ENCODE results near the gene CGGBP1.
A peak's percentile ranks its signal among the peaks of the same experiment; 100 is the strongest.

Gene CGGBP1, protein sequence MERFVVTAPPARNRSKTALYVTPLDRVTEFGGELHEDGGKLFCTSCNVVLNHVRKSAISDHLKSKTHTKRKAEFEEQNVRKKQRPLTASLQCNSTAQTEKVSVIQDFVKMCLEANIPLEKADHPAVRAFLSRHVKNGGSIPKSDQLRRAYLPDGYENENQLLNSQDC

DNA sequence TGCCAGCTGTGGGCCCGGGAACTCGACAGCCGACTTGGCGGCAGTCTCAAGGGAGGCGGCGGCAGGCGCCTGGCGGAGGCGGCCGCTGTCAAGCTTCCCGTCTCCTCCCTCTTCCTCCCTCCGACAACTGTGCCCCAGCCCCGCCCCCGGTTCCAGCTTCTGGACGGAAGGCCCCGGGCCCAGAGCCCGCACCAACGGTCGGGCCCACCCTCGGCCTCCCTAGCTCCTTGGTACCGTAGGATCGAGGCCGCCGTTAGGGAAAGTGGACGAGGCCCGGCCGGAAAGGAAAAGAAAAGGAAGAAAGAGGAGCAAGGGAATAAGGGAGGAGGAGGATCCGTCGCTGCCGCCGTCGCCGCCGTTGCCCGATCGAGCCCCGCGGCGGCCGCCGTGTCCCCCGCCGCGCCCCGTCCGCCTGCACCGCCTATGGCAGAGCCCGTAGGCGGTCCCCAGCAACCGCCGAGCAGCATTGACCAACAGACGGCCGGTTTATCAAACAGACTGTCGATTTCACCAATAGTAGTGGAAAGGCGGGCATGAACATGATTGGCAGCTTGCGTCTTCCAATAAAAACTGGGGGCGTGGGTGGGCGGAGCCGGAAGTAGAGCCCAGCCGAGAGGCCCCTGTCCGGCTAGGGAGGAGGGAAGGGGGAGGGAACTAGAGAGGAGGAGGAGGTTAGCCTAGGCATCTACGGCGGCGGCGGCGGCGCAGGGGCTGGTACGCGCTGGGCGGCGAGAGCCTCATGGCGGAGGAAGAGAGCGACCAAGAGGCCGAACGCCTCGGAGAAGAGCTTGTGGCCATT lies at the start of gene CGGBP1, which contains the start of gene ZNF654:
Gene CGGBP1, minus strand, starts transcription at position 425 of the 799 bp plus-strand sequence. CDS start 3,029 bp downstream, outside the sequence.
Gene ZNF654, plus strand, starts transcription at position 675 of the 799 bp plus-strand sequence. Its CDS starts 65 bp downstream, at position 740.
- DNase-seq (ENCODE audit: low spot score): peak; percentile 98

DNA sequence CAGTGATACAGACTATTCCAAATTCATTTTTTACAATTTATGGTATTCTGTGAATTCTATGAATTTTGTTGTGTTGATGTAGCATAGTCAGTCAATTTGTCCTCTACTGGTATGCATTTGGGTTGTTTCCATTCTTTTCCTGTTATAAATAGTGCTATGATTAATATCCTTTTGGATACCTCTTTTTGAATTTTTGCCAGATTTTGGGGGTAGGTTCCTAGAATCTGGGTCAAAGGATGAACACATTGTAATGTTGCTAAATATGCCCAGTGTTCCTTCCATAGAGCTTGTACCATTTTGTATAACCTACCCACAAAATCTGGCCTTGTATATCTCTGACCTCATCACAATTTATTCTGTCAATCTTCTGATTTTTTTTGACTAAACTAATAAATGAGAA lies 46.5 kb upstream of the CGGBP1 start:
- no peak for DNase-seq (ENCODE audit: low spot score)

DNA sequence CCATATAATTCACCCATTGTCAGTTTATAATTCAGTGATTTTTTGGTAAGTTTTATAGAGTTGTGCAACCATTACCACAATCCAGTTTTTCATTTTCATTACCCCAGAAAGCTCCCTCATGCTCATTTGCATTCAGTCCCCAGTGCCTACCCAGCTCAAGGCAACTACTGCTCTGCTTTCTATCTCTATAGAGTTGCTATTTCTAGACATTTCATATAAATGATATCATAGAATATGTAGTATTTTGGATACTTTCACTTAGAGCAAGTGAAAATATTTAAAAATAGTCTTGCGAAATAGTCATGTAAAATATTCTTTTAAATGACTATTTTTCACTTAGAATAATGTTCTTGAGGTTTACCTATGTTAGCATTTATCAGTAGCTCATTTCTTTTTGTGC lies 42.3 kb upstream of the CGGBP1 start:
- DNase-seq (ENCODE audit: low spot score): no peak

DNA sequence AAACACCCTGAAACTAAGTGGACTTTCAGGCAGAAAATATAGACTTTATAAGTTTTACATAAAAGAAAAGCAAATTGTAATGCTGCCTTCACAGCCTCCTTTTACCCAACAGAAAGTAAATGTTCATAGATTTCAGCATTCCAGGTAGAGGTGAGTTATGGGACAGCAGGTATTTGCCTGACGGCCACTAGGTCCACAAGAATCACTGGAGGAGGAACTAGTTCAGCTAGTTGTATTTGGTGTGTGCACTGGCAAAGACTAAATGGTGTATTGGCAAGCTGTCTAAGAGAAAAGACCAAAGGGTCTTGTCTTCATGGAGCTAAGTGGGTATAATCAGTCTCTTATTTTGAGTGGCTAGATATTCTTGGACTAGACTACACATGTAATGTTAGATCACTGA lies 34.5 kb upstream of the CGGBP1 start:
- DNase-seq (ENCODE audit: low spot score): no peak

DNA sequence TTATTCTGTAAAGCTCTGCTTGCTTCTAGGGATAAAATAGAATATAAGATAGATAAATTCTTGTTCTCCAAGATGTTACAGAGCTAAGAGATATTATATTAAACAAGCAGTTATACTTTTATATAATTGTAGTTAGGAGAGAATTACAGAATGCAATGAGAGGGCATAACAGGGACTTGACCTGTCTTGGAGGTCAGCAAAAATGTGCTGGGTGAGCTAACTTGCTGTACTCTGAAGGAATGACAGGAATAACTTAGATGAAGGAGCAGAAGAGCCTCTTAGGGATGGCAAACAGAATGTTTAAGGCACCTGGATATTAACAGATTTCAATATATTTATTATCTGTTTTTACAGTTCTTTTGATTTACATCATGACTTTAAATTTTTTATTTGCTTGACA lies 33.5 kb upstream of the CGGBP1 start:
- no peak for DNase-seq (ENCODE audit: low spot score)

DNA sequence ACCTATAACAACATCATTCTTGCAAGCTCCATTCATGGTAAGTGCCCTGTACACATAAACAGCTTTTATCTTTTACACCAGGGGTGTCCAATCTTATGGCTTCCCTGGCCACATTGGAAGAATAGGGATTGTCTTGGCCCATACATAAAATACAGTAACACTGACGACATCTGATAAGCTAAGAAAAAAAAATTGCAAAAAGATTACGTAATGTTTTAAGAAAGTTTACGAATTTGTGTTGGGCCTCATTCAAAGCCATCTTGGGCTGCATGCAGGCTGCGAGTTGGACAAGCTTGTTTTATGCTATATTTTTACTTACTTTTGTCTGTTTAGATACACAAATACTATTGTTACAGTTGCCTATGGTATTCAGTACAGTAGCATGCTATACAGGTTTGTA lies 31.9 kb upstream of the CGGBP1 start:
- no peak for DNase-seq (ENCODE audit: low spot score)

DNA sequence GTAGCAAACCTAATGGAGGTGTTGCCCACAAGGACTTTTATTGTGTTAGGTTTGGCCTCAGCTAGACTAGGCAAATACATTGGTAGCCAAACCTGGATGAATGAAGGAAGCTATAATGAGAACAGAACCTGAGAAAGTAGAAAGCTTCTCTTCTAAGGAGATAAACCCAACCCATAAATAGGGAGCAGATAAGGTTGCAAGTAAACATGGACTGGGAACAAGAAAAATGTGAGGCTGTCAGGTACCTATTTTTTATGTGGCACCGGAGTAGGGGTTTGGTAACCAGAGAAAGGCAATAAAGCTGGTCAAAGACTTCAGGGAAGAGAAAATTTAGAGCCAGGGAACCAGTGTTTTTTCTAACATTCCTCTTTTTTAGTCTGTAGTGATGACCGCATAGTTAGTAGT lies 25.3 kb upstream of the CGGBP1 start:
- no peak for DNase-seq (ENCODE audit: low spot score)

DNA sequence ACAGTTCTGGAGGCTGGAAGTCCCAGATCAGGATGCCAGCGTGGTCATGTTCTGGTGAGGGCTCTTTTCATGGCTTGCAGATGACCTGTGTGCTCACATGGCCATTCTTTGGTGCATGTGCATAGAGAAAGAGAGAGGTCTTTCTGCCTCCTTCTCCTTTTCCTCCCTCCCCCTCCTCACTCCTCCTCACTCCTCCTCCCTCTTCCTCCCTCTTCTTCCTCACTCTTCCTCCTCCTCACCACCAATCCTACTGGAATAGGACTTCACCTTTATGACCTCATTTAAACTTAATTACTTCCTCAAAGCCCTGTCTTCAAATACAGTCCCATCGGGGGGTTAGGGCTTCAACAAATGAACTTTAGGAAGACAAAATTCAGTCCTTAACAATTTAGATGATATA lies 24.0 kb upstream of the CGGBP1 start:
- no peak for DNase-seq (ENCODE audit: low spot score)

DNA sequence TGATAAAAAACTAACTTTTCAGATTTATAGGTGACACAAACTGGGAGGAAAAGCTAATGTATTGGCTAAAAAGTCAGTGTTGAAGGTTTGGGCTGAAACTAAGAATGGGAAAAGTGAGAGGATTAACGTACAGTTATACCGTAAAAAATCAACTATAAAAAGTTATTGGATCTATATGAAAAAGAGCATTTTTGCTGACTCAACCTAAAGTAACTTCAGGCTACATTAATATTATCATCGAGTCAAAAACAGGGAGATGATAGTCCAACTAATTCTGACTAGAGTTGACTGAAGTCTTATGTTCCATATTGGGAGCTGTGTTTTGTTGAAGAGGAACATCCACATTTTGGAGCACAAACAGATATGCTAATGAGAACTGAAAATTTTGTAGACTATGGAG lies 20.1 kb upstream of the CGGBP1 start:
- DNase-seq (ENCODE audit: low spot score): no peak

DNA sequence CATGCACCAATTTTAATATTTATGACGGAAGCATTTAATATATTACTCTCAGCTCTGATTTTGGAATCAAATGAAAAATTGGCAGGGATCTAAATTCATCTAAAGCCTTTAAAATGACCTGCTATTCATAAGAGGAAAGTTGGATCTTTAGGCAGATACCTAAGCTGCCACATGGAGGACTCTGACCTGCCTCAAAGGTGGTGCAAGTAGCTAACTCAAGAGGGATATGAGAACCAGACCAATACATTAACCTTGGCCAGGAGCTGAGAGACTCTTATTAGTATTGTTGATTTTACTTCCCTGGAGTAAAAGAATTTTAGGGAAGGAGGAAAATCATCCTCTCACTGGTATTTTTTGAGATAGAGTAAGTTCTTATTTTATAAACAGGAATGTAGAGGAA lies 17.9 kb upstream of the CGGBP1 start:
- no peak for DNase-seq (ENCODE audit: low spot score)

DNA sequence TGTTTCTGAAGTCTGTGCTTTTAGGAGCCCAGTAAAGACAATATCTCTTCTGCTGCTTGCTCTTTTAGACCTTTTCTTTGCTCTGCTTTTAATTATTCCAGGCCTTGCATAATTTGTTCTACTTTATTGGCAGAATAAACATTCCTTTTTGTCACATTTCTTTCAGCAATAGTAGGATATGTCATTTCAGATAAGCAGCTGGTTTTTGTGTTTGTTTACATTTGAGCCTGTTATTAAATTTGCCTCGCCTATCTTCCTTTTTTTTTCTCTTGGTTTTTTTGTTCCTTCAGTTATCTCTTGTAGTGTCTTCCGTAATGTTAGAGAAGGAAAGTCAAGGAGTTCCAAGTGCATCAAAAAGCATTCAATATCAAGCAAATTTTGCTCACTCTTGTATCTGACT lies 16.7 kb upstream of the CGGBP1 start:
- DNase-seq (ENCODE audit: low spot score): no peak

DNA sequence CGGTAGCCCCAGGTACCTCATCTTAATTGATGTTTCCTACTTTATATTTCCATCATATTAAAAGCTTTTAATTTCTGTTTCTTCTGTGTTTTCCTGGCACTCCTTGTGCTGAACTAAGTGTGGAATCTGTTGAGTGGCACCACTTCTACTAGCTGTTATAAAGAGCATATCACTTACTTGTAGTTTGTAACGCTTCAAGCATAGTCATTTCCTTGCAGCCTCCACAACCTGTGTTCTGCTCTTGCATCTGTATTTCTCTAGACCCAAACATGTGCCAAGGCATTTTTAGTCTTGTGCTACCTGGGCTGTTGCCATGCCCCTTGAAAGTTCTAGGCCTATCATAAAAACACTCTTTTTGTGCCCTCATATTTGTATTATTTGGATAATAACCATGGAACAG lies 16.3 kb upstream of the CGGBP1 start:
- no peak for DNase-seq (ENCODE audit: low spot score)

DNA sequence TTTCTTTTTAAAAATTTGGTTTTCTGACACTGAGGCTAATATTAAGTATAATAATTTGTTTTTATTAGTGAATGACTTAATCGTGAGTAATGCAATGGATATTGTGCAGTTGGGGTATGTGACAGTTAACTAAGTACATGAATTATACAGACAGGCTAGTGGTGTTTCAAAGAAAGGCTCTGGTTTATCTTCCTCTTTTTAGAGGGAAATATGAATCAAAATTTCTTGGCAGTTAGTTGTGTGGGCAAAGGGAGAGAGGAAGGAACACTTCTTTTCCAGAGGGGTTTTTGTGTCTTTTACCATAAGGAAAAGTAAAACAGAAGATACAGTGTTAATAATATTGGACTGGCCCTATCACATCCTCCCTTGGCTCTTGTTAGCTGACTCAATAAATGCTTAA lies 2.9 kb upstream of the CGGBP1 start:
- DNase-seq (ENCODE audit: low spot score): no peak

DNA sequence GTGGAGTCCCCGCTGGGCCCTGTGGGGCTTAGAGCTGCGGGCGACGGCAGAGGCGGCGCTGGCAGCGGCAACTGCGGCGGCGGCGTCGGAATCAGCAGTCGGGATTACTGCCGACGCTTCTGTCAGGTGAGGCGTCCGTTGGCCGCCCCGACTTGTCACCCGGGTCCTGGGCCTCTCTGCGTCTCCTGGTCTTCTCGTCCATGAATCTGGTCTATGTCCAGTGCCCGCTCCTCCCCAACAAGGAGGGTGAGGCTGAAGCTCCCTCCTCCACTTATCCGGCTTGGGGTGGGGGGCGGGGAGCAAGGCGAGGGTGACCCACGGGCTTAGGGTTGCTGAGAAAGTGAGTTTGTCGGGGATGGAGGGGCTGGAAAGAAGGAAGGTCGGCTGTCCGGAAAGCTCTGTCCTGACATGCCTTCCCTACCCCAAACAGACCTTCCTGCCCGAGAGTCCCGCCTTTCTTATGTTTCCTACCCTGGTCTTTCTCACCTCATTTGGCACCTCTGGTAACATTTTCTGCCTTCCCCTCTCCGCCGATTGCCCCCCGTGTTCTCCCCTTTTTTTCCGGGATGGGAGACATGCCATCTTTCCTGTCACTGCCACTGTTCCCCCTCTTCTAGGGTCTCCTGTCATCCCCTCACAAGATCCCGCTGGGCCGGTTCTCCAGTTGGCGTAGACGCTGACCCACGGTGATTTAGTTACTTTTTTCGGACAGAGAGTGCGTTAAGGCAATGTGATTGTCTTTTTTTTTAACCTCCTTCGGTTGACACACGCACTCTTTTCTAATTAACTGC lies 770 bp upstream of the CGGBP1 start:
- DNase-seq (ENCODE audit: low spot score): no peak

DNA sequence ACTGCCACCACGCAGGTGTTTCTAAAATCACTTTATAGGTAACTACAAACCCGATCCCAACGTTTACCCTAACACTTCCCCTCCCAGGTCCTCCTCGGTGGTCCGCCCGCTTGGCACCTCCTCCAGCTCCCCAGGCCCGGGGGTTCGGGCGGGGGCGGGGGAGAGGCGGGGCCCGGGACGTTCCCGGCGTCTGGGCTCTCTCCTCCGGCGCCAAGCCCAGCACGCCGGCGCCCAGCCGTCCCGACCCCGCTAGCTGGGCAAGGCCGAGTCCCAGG lies 562 bp downstream of the CGGBP1 start:
- DNase-seq (ENCODE audit: low spot score): no peak

DNA sequence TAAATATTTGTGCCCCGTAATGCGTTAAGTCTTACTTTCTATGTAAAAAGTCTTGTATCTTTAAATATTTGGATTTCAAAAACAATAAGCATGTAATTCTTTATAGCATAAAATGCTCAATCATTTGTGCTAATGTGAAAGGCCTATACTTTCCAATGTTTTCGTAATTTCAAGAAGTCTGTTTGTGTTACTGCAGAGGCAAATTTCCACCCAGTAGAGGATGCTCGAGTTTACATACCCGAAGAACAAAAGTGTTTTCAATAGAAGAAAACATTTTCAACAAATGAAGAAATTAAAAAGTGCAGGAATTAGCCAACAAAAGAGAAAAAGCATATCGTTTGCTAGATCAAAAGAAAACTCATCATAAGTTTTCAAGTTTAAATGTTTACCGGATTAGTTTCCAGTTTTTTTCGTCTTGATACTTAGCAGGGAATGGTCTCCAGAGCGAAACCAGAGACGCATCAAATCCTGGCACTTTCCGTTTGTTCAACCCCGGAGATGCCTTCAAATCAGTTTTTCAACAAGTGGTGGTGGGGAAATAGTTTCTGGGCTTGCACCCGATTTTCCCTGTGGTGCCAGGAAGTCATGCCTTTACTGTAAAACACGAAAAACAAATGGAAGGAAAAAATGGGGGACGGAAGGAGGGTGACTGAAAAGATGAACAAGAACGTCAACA lies 1.0 kb downstream of the CGGBP1 start:
- no peak for DNase-seq (ENCODE audit: low spot score)

DNA sequence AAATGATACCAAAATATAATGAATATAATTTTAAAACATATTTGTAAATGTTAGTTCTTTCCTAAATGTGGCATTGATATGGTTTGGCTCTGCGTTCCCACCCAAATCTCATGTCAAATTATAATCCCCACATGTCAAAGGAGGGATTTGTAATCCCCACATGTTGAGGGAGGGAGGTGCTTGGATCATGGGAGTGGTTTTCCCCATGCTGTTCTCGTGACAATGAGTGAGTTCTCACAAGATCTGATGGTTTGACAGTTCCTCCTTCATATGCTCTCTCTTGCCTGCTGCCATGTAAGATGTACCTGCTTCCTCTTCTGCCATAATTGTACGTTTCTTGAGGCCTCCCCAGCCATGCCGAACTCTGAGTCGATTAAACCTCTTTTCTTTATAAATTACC lies 12.0 kb downstream of the CGGBP1 start:
- no peak for DNase-seq (ENCODE audit: low spot score)

DNA sequence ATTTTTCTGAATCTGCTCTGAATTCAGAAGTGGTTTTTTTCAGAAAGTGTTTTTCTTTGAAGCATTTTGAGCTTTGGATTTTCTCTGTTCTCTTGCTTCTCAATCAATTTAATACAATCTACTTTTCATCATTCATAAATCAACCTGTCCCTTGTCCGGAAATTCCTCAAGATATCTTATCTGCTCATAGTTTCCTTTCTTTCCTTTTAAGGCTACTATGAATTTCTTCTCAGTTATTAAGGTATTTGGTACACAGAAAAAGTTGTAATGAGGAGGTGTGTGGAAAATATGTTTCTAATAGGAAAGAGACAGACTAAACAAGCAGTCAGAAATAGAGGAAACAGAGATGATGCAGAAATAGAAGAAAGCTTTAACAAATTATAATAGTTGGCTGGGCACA lies 14.4 kb downstream of the CGGBP1 start:
- no peak for DNase-seq (ENCODE audit: low spot score)

DNA sequence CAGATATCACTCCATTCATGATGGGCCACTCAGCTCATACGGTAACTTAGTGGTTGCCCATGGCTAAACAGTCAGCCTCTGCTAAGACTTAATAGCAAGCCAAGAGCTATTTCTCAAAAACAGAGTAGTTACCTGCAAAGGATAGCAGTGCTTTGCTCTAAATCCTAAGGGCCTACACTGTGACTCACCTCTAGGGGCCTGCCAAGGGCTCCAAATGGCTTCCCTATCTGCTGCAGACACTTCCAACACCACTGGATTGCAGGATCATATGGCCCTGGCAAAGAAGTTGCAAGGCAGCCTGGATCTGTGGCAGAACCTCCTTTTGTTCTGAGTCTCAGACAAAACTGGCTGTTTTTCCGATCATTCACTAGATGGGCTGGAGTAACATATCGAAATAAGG lies 17.8 kb downstream of the CGGBP1 start:
- no peak for DNase-seq (ENCODE audit: low spot score)

DNA sequence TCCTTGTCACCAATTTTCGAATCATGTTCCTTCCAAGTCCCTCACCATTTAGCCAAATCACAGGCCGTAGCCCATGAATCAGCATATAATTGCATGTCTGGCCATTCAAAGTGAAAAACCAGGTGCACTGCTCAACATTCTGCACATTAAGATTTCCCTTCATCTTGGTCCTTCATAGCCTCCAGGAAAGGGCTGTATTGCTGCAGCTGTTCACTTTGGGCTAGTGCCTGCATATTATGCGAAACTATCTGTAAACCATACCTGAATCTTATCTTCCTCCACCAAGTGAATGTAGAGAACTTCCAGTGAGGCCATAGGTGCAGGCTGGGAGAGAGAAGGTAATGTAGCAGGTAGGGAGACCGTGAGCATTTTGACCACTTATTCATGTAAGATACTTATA lies 18.3 kb downstream of the CGGBP1 start:
- DNase-seq (ENCODE audit: low spot score): no peak

DNA sequence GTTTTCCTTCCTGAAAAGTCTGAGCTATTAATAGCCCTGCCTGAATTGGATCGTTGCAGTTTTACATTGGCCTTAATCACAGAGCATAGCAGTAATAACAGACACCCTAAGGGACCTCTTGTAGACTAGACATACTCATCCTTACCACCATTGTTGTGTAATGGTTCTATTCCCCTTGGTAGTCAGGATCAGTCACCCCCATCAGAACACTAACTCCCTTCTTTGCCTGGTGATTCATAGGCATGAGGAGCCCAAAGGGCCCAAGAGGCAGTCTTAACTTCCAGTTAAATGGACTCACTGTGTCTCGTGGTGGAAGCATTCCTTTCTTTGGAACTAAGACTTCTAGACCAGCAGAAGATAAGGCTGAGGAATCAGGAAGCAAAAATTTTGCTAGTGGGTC lies 20.2 kb downstream of the CGGBP1 start:
- no peak for DNase-seq (ENCODE audit: low spot score)

DNA sequence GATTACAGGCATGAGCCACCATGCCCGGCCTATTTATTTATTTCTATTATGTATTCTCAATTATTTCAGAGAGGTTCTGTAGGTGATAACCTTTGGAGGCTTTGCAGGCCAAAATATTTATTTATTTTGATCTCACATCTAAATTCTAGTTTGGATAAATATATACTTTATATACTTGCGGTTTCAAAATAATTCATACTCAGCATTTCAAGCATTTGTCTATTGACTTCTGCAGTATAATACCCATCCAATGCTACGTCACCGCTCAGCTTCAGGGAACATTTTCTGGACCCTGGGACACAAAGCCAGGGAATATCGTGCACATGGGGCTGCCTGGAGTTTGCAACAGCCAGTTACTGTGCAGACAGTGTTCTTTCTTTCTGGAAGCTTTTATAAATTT lies 22.6 kb downstream of the CGGBP1 start:
- no peak for DNase-seq (ENCODE audit: low spot score)
